Stomach (tissue), 9 donors: ENCODE measurements around the gene TTBK2. TPM values are rescaled to one million over a fixed set of nuclear protein-coding genes. Genes with fewer than 3 reads are reported as not detected.
"Not testable (repeated sequence)": the region's sequence is repeated elsewhere in the genome, so short reads cannot be mapped to it uniquely, and the experiment has no call there.

Experiments used
- DNase-seq, 2 donors: peaks; one replicate each; pipeline versions ENCODE4 v3.0.0 to v3.0.0-alpha.2; 2013 to 2019
- H3K27ac ChIP-seq, 5 donors: fragments of 200-600 bp in 4 of 5; sonication (generic) in 4 of 5; one replicate each; pipeline ENCODE4 v1.5.1; 2013 to 2019; ENCODE audit warnings: mild to moderate bottlenecking in 1 of 5, moderate library complexity in 1 of 5
- H3K27me3 ChIP-seq, 3 donors: fragments of 200-600 bp; sonication (generic); one replicate each; pipeline ENCODE4 v1.5.1; 2017 to 2019; ENCODE audit warnings: mixed run types in 1 of 3
- H3K36me3 ChIP-seq, 4 donors: fragments of 200-600 bp; sonication (generic); 1 replicate in 3 of 4; 2 replicates in 1 of 4; pipeline ENCODE4 v1.5.1; 2016 to 2019
- H3K4me1 ChIP-seq, 4 donors: fragments of 200-600 bp; sonication (generic); one replicate each; pipeline ENCODE4 v1.5.1; 2016 to 2019
- H3K4me3 ChIP-seq, 4 donors: fragments of 200-600 bp; sonication (generic) in 3 of 4; one replicate each; pipeline ENCODE4 v1.5.1; 2016 to 2019; ENCODE audit warnings: mild to moderate bottlenecking in 1 of 4
- H3K9me3 ChIP-seq, 4 donors: fragments of 200-600 bp; sonication (generic); one replicate each; pipeline ENCODE4 v1.5.1; 2016 to 2019
- CTCF ChIP-seq, 7 experiments: fragments of 450-650 bp in 4 of 7; fragments of 200-600 bp in 3 of 7; sonication (generic) in 3 of 7; IDR thresholded peaks; one replicate each; pipeline ENCODE4 v1.5.1; 2016 to 2019; ENCODE audit warnings: antibody characterized with exemption in 7 of 7, control low read depth in 2 of 7, mild to moderate bottlenecking in 1 of 7
- EP300 ChIP-seq: sonication (generic); formaldehyde crosslinking; IDR thresholded peaks from one replicate; pipeline ENCODE4 v1.6.1; 2017; ENCODE audit warnings: antibody characterized with exemption
- POLR2A ChIP-seq, 4 donors: fragments of 450-650 bp; IDR thresholded peaks; one replicate each; pipeline ENCODE4 v1.6.1; 2016; ENCODE audit warnings: antibody characterized with exemption in 4 of 4, control low read depth in 2 of 4, mild to moderate bottlenecking in 1 of 4, moderate library complexity in 1 of 4
- POLR2AphosphoS5 ChIP-seq, 3 donors: sonication (generic); formaldehyde crosslinking; IDR thresholded peaks; one replicate each; pipeline ENCODE4 v1.6.1; 2016; ENCODE audit warnings: antibody characterized with exemption in 3 of 3
- WGBS, 5 donors: extraction: QIAGEN DNeasy Blood & Tissue Kit in 3 of 5; methylation state at CpG; one replicate each; pipeline versions ENCODE4 v1.1.5 to v1.1.7; 2013 to 2018; 5-methylcytosine and 5-hydroxymethylcytosine counted together
- intact Hi-C: fragments of 100-400 bp; cut with DNase I; formaldehyde crosslinking; loops from one replicate; pipeline ENCODE4 v1.15.1; 2023; ENCODE audit warnings: low total_unique reads
- polyA plus RNA-seq, 3 donors: library from polyadenylated mRNA; stranded (reverse); fragments of 200-250 nt; gene quantifications; one replicate each; pipeline ENCODE4 v1.2.3, GENCODE V29; 2013
- total RNA-seq, 5 donors: library from RNA; depleted of rRNA; stranded (reverse); fragments of >200 nt; gene quantifications; one replicate each; pipeline versions ENCODE4 v1.1.0 to v1.2.3, GENCODE V29; 2014 to 2016
- donor health status: healthy with polysubstance abuse.
- donor health status: Bipolar disorder and iron deficiency.
- donor health status: healthy.

TTBK2 gene
- total and polyA plus RNA-seq, 8 donors, result 1.2 to 15.6 (median 7.6) TPM

GRCh38 chr15:42782716-42783115 lies 137.9 kb downstream of the TTBK2 start:
- Histone ChIP-seq H3K9me3 (no peaks in the 10 kb centered on the region), H3K4me3 (no peak overlapping the region), H3K36me3 (peaks cover 0 to 26% (median 21%) of the 10 kb centered on the region in 4 donors), H3K27ac (no peak overlapping the region), H3K4me1 (no peaks in the 10 kb centered on the region), H3K27me3 (no peaks in the 10 kb centered on the region)
- WGBS, 5 donors, result 96 to 97% (median 97%) methylated on average over 4 of the region's 4 CpGs
- intact Hi-C loops, result no loop called here
- no peak for TF ChIP-seq POLR2AphosphoS5 (IDR thresholded peaks at IDR 0.05)
- TF ChIP-seq POLR2A (IDR thresholded peaks at IDR 0.05), result no peak
- TF ChIP-seq CTCF (IDR thresholded peaks at IDR 0.05), result no peak
- TF ChIP-seq EP300, result no peak
- DNase-seq, result no peak

- intact Hi-C loops, result no loop called here
- no peak for TF ChIP-seq EP300
- TF ChIP-seq POLR2AphosphoS5 (IDR thresholded peaks at IDR 0.05), result no peak
- no peak for TF ChIP-seq POLR2A (IDR thresholded peaks at IDR 0.05)
- TF ChIP-seq CTCF (IDR thresholded peaks at IDR 0.05), result no peak
- peaks cover 0 to 24% (median 8%) of the 10 kb centered on the region in 4 donors for H3K4me1 ChIP-seq
- no peak overlapping the region for H3K27ac ChIP-seq
- peaks cover 0 to 40% (median 31%) of the 10 kb centered on the region in 4 donors for H3K36me3 ChIP-seq
- 82 to 94% (median 87%) methylated on average over 2 of the region's 2 CpGs for WGBS, 5 donors
- H3K9me3 ChIP-seq, result no peaks in the 10 kb centered on the region
- H3K27me3 ChIP-seq, result no peaks in the 10 kb centered on the region
- H3K4me3 ChIP-seq, result no peak overlapping the region
- no peak for DNase-seq
Measured at GRCh38 chr15:42775416-42775815, 145.2 kb downstream of the TTBK2 start.

- intact Hi-C loops, result no loop called here
Measured at GRCh38 chr15:42772901-42773300, 147.7 kb downstream of the TTBK2 start.

GRCh38 chr15:42772144-42772543 lies 148.4 kb downstream of the TTBK2 start:
- Histone ChIP-seq H3K36me3 (peaks cover 0 to 39% (median 32%) of the 10 kb centered on the region in 4 donors), H3K4me1 (peaks cover 0 to 27% (median 8%) of the 10 kb centered on the region in 4 donors), H3K27ac (no peak overlapping the region), H3K9me3 (no peaks in the 10 kb centered on the region), H3K4me3 (no peak overlapping the region), H3K27me3 (no peaks in the 10 kb centered on the region)
- intact Hi-C loops, result no loop called here
- peak in 1 of 2 donors; percentile 15 for DNase-seq
- 31 to 60% (median 52%) methylated on average over 2 of the region's 2 CpGs for WGBS, 5 donors
- TF ChIP-seq CTCF (IDR thresholded peaks at IDR 0.05) (no peak), EP300 (no peak), POLR2A (IDR thresholded peaks at IDR 0.05) (no peak), POLR2AphosphoS5 (IDR thresholded peaks at IDR 0.05) (no peak)

More at GRCh38 chr15:42772901-42773300, 147.7 kb downstream of the TTBK2 start:
- no peak for DNase-seq
- H3K4me1 ChIP-seq, result peaks cover 0 to 27% (median 8%) of the 10 kb centered on the region in 4 donors
- TF ChIP-seq CTCF (IDR thresholded peaks at IDR 0.05) (no peak), POLR2AphosphoS5 (IDR thresholded peaks at IDR 0.05) (no peak), EP300 (no peak), POLR2A (IDR thresholded peaks at IDR 0.05) (no peak)
- H3K4me3 ChIP-seq, result no peak overlapping the region
- peaks cover 0 to 40% (median 32%) of the 10 kb centered on the region in 4 donors for H3K36me3 ChIP-seq
- WGBS, 5 donors, result 87 to 97% (median 97%) methylated on average over 2 of the region's 2 CpGs
- no peak overlapping the region for H3K27ac ChIP-seq
- no peaks in the 10 kb centered on the region for H3K9me3 ChIP-seq
- H3K27me3 ChIP-seq, result no peaks in the 10 kb centered on the region

GRCh38 chr15:42766109-42766508 lies 154.5 kb downstream of the TTBK2 start:
- H3K27me3 ChIP-seq, H3K4me1 ChIP-seq, H3K27ac ChIP-seq, intact Hi-C loops, H3K4me3 ChIP-seq, DNase-seq: not testable (repeated sequence)
- Histone ChIP-seq H3K36me3 (peaks cover 0 to 24% (median 1%) of the 10 kb centered on the region in 4 donors), H3K9me3 (peaks cover under 1 to 22% (median 12%) of the 10 kb centered on the region in 4 donors)
- WGBS, 5 donors, result 82 to 100% (median 96%) methylated on average over 4 of the region's 4 CpGs

- intact Hi-C loops, H3K27ac ChIP-seq, DNase-seq, H3K27me3 ChIP-seq, H3K4me1 ChIP-seq, H3K4me3 ChIP-seq: not testable (repeated sequence)
- H3K9me3 ChIP-seq, result peaks cover 3 to 33% (median 22%) of the 10 kb centered on the region in 4 donors
- 64 to 94% (median 69%) methylated on average over 6 to 16 of the region's 16 CpGs for WGBS, 5 donors
- H3K36me3 ChIP-seq, result peaks cover 0 to 24% (median 0%) of the 10 kb centered on the region in 4 donors
Measured at GRCh38 chr15:42764154-42764731, 156.3 kb downstream of the TTBK2 start.

GRCh38 chr15:42761813-42762212 lies 158.8 kb downstream of the TTBK2 start:
- H3K27ac ChIP-seq, H3K4me1 ChIP-seq, DNase-seq, H3K27me3 ChIP-seq, H3K4me3 ChIP-seq, intact Hi-C loops: not testable (repeated sequence)
- 85 to 95% (median 93%) methylated on average over 2 of the region's 2 CpGs for WGBS, 5 donors
- Histone ChIP-seq H3K9me3 (peaks cover 3 to 33% (median 22%) of the 10 kb centered on the region in 4 donors), H3K36me3 (peaks cover 0 to 24% (median 0%) of the 10 kb centered on the region in 4 donors)
